Adrenal gland (tissue), 19 donors: ENCODE results near the gene APEX2. TPM values are rescaled to one million over a fixed set of nuclear protein-coding genes. Genes with fewer than 3 reads are reported as not detected.

Experiments
- DNase-seq, 7 donors: peaks; one replicate each; pipeline ENCODE4 v3.0.0-alpha.2; 2019 to 2020
- H3K27ac ChIP-seq, 5 donors: fragments of 200-600 bp; sonication (generic) in 4 of 5; 1 replicate in 3 of 5; 2 replicates in 2 of 5; pipeline versions ENCODE4 v1.5.1 to v1.8.0; 2016 to 2020; ENCODE audit warnings: mild to moderate bottlenecking in 1 of 5
- H3K27me3 ChIP-seq: fragments of 200-600 bp; 2 replicates; pipeline ENCODE4 v1.8.0; 2021
- H3K36me3 ChIP-seq, 2 donors: fragments of 200-600 bp; replicated peaks in 1 of 2; 1 replicate in 1 of 2; 2 replicates in 1 of 2; pipeline versions ENCODE4 v1.5.1 to v1.8.0; 2018 to 2022
- H3K4me1 ChIP-seq, 2 donors: fragments of 200-600 bp; replicated peaks in 1 of 2; 1 replicate in 1 of 2; 2 replicates in 1 of 2; pipeline versions ENCODE4 v1.5.1 to v1.8.0; 2018 to 2021
- H3K4me3 ChIP-seq, 4 donors: fragments of 200-600 bp; sonication (generic) in 3 of 4; one replicate each; pipeline ENCODE4 v1.5.1; 2016 to 2018
- H3K9me3 ChIP-seq, 3 donors: fragments of 200-600 bp; sonication (generic) in 1 of 3; replicated peaks in 1 of 3; 1 replicate in 2 of 3; 2 replicates in 1 of 3; pipeline versions ENCODE4 v1.5.1 to v1.8.0; 2016 to 2021
- POLR2A ChIP-seq, 2 donors: fragments of 450-650 bp; IDR thresholded peaks; one replicate each; pipeline ENCODE4 v1.6.1; 2017; ENCODE audit warnings: antibody characterized with exemption in 2 of 2, mild to moderate bottlenecking in 2 of 2, moderate library complexity in 1 of 2
- WGBS, 4 donors: extraction: QIAGEN DNeasy Blood & Tissue Kit in 2 of 4; methylation state at CpG; one replicate each; pipeline versions ENCODE4 v1.1.5 to v1.1.7; 2013 to 2017; 5-methylcytosine and 5-hydroxymethylcytosine counted together
- intact Hi-C, 2 donors: fragments of 100-400 bp; cut with DNase I; formaldehyde crosslinking; loops; one replicate each; pipeline versions ENCODE4 v1.14.1 to v1.15.0; 2022 to 2023
- long read RNA-seq, 10 donors: library from polyadenylated mRNA in 3 of 10; unstranded in 2 of 10; stranded (forward) in 1 of 10; transcript quantifications; one replicate each; pipeline ENCODE4 v2.0.0 and lab custom pipeline, GENCODE V29; 2021 to 2026
- polyA plus RNA-seq, 3 donors: library from polyadenylated mRNA; stranded (reverse); fragments of 200-250 nt in 2 of 3; fragments of 350-450 nt in 1 of 3; fragmentation: Illumina TruSeq in 1 of 3; extraction: RNeasy Lipid Tissue Mini Kit (QIAGEN cat#74804) in 1 of 3; gene quantifications; one replicate each; pipeline ENCODE4 v1.2.3, GENCODE V29; 2013 to 2014
- total RNA-seq, 9 donors: library from RNA; depleted of rRNA in 4 of 9; stranded (reverse); fragments of >200 nt in 4 of 9; fragments of 120-200 nt in 1 of 9; fragmentation: NEBNext Ultra II Directional in 1 of 9; extraction: Animal tissue kit (Norgen Biotek cat#: 25700) in 1 of 9; gene quantifications; one replicate each; pipeline versions ENCODE4 v1.1.0 to v1.2.4, GENCODE V29; 2013 to 2023
- TF ChIP-seq, protein P1 (sequence below), 6 experiments: fragments of 450-650 bp in 4 of 6; fragments of 200-600 bp in 2 of 6; sonication (generic) in 1 of 6; IDR thresholded peaks; 1 replicate in 5 of 6; 2 replicates in 1 of 6; pipeline versions ENCODE4 v1.5.1 to v1.8.0; 2016 to 2021; ENCODE audit warnings: antibody characterized with exemption in 6 of 6, mild to moderate bottlenecking in 2 of 6, moderate library complexity in 1 of 6
- donor health status: healthy with polysubstance abuse.
- donor health status: Bipolar disorder and iron deficiency.
- donor health status: DM: yes; HTN: yes; CAD: no.
- donor health status: DM: no; HTN: no; CAD: no.
- donor health status: DM: no; HTN: no; CAD: no.
- donor health status: DM: yes; HTN: yes; CAD: no.

Gene APEX2
- total RNA-seq (10 to 100 TPM in 8 of 9 donors, 1 to 10 TPM in 1; 6.3 to 16.8 (median 14.6) TPM), polyA plus RNA-seq (10 to 100 TPM in 1 of 3 donors, 1 to 10 TPM in 2; 7.1 to 16.2 (median 7.2) TPM)
- long read RNA-seq, donor 1, partial matches to known transcripts = 0 of 2 reads
- long read RNA-seq, donor 1, other reads (novel, unspliced or antisense) = 0 of 2 reads
- long read RNA-seq, donor 2, partial matches to known transcripts = 0 of 5 reads
- long read RNA-seq, donor 2, other reads (novel, unspliced or antisense) = 0 of 5 reads
- long read RNA-seq, donor 3, partial matches to known transcripts = 0 of 4 reads
- long read RNA-seq, donor 3, other reads (novel, unspliced or antisense) = 0 of 4 reads
- long read RNA-seq, donor 4, transcript APEX2-201 (6 exons, 3,245 nt) = major isoform, 8 of 9 reads
- long read RNA-seq, donor 4, partial matches to known transcripts = 0 of 9 reads
- long read RNA-seq, donor 4, other reads (novel, unspliced or antisense) = 1 of 9 reads
- long read RNA-seq, donor 5, transcript APEX2-201 (6 exons, 3,245 nt) = major isoform, 42 of 50 reads
- long read RNA-seq, donor 5, partial matches to known transcripts = 2 of 50 reads
- long read RNA-seq, donor 5, other reads (novel, unspliced or antisense) = 5 of 50 reads
- long read RNA-seq, donor 6, transcript APEX2-201 (6 exons, 3,245 nt) = major isoform, 5 of 7 reads
- long read RNA-seq, donor 6, partial matches to known transcripts = 0 of 7 reads
- long read RNA-seq, donor 6, other reads (novel, unspliced or antisense) = 2 of 7 reads
- long read RNA-seq, donor 7, partial matches to known transcripts = 0 of 3 reads
- long read RNA-seq, donor 7, other reads (novel, unspliced or antisense) = 0 of 3 reads
- long read RNA-seq, donor 8, transcript APEX2-201 (6 exons, 3,245 nt) = major isoform, 7 of 7 reads
- long read RNA-seq, donor 8, partial matches to known transcripts = 0 of 7 reads
- long read RNA-seq, donor 8, other reads (novel, unspliced or antisense) = 0 of 7 reads
- long read RNA-seq, donor 9, partial matches to known transcripts = 8 of 8 reads
- long read RNA-seq, donor 9, other reads (novel, unspliced or antisense) = 0 of 8 reads
- long read RNA-seq, donor 10, partial matches to known transcripts = 0 of 1 reads
- long read RNA-seq, donor 10, other reads (novel, unspliced or antisense) = 0 of 1 reads

GRCh38 chrX:54999717-55000598, at the start of gene APEX2:
TSS of gene APEX2 (plus strand) at chrX:55000363. CDS start at chrX:55000423, 60 bp downstream.
- H3K27ac ChIP-seq = peak within 1 kb of the TSS; percentile 37 to 91 (median 89)
- no peaks in the 10 kb centered on the region for H3K36me3 ChIP-seq
- H3K4me1 ChIP-seq = peaks cover 0 to 7% of the 10 kb centered on the region in 2 donors
- no peaks in the 10 kb centered on the region for H3K27me3 ChIP-seq
- peak; percentile 87 to 96 (median 93) for DNase-seq
- TF ChIP-seq, protein P1, sequence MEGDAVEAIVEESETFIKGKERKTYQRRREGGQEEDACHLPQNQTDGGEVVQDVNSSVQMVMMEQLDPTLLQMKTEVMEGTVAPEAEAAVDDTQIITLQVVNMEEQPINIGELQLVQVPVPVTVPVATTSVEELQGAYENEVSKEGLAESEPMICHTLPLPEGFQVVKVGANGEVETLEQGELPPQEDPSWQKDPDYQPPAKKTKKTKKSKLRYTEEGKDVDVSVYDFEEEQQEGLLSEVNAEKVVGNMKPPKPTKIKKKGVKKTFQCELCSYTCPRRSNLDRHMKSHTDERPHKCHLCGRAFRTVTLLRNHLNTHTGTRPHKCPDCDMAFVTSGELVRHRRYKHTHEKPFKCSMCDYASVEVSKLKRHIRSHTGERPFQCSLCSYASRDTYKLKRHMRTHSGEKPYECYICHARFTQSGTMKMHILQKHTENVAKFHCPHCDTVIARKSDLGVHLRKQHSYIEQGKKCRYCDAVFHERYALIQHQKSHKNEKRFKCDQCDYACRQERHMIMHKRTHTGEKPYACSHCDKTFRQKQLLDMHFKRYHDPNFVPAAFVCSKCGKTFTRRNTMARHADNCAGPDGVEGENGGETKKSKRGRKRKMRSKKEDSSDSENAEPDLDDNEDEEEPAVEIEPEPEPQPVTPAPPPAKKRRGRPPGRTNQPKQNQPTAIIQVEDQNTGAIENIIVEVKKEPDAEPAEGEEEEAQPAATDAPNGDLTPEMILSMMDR (IDR thresholded peaks at IDR 0.05) = no peak
- peak; percentile 50 to 74 for TF ChIP-seq POLR2A (IDR thresholded peaks at IDR 0.05)
- intact Hi-C loops = no loop called here
- H3K9me3 ChIP-seq = no peaks in the 10 kb centered on the region
- WGBS, 4 donors = 0 to 54% (median 16%) methylated on average over 29 to 55 of the region's 55 CpGs
- peak within 1 kb of the TSS in 3 of 4 donors; percentile 25 to 64 (median 49) for H3K4me3 ChIP-seq

DNA sequence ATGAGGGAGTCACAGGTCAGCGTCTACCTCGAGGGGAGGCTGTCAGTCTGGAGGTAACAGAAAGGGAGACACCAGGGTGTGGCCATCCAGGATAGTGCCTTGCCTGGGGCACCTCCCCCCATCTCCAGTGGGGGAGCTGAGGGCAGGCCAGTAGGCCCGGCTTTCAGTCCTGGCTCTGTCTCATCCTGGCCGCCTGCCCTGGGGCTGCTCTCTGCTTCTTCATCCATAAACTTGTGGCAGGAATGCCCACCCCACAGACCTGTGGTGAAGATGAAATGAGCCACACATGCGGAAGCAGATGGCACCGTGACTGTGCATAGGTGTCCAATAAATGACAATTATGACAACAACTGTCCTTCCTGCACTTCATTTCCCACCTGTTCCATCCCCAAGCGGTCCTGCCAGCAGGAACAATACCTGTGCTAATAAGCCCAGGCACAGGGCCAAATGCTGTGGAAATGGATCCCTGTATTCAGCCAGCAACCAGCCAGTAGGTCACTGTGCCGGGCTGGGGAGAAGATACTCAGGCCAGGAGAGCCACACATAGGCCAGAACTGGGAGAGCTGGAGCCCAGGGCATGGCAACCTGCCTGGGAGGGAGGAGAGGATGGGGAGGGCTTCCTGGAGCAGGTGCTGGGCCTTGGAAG, 49.3 kb upstream of the APEX2 start:
- Histone ChIP-seq H3K36me3 (no peaks in the 10 kb centered on the region), H3K9me3 (no peaks in the 10 kb centered on the region), H3K4me1 (no peaks in the 10 kb centered on the region), H3K4me3 (no peak overlapping the region), H3K27me3 (no peaks in the 10 kb centered on the region), H3K27ac (no peak overlapping the region)
- no peak for TF ChIP-seq POLR2A (IDR thresholded peaks at IDR 0.05)
- TF ChIP-seq, protein P1 (IDR thresholded peaks at IDR 0.05) = no peak
- intact Hi-C loops = no loop called here
- WGBS, 4 donors = 60 to 100% (median 80%) methylated on average over 2 to 8 of the region's 8 CpGs
- DNase-seq = no peak

GRCh38 chrX:54961750-54962149, 38.4 kb upstream of the APEX2 start:
- no peak for DNase-seq
- no peak for TF ChIP-seq POLR2A (IDR thresholded peaks at IDR 0.05)
- TF ChIP-seq, protein P1 (IDR thresholded peaks at IDR 0.05) = no peak
- intact Hi-C loops = no loop called here
- 75 to 100% (median 95%) methylated on average over 1 of the region's 1 CpG for WGBS, 4 donors
- H3K4me3 ChIP-seq = no peak overlapping the region
- peaks cover 8% of the 10 kb centered on the region for H3K27me3 ChIP-seq
- no peaks in the 10 kb centered on the region for H3K4me1 ChIP-seq
- no peaks in the 10 kb centered on the region for H3K36me3 ChIP-seq
- H3K9me3 ChIP-seq = no peaks in the 10 kb centered on the region
- no peak overlapping the region for H3K27ac ChIP-seq
